ENCODE results near the gene KRT86. TPM values are rescaled to one million over a fixed set of nuclear protein-coding genes. Genes with fewer than 3 reads are reported as not detected.

The KRT86 gene
- total and polyA plus RNA-seq, 2 of the 13 experiments (the other 11 are each of a cell fraction or from before 2014, with no cell fraction given): not detected

DNA sequence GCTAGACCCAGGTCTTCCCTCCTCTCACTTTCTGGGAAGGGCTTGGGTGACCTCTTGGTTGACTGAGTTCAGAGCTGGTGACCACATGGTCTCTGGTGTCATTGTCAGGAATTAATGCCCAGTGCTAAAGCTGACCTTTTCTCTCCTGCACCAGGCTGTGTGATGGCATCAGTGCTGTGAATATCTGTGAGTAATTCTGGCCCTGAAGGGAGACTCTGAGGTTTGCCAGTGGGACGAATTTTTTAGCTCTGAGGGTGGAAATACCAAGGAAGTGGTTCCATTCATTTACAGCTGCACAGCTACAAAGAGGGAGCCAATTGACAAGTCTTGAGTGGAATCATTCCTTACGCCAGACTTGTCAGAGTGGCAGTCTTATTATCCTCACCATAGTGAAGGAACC is 6.2 kb upstream of the KRT86 start (continued):
- TF ChIP-seq RFXAP (CRISPR knock-in tag; IDR thresholded peaks at IDR 0.05; ENCODE audit: borderline replicate concordance): no peak

DNA sequence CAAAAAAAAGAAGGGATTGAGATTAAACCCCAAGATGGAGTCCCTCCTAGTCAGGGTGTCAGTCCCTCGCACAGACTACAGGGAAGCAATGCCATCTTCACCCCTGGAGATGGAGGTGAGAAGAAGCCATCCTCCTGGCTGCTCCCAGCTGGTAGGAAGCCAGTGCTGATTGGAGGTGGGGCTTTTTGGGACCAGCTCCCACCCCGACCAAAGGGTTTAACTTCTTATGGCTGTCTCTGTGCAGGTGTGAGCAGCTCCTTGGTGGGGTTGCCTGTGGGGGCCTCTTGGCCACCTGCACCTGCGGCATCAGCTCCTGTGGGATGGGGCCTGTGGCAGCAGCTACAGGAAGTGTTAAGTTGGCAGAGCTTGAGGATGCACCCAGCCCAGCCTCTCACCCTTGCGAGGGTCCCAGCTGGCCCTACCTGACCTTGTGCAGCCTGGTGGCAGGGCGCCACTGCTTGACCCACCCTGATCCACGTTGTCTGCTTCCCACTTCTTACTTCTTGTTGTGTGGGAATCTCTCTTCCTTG is 3.8 kb upstream of the KRT86 start:
- TF ChIP-seq ZFAT (CRISPR knock-in tag; conservative IDR thresholded peaks at IDR 0.05) (no peak), NBN (conservative IDR thresholded peaks at IDR 0.05) (no peak), PHB2 (IDR thresholded peaks at IDR 0.05; ENCODE audit: partially characterized antibody) (no peak), ZNF343 (CRISPR knock-in tag; IDR thresholded peaks at IDR 0.05) (no peak), HOXA9 (CRISPR knock-in tag; IDR thresholded peaks at IDR 0.05; ENCODE audit: borderline replicate concordance) (no peak), IRF2 (CRISPR knock-in tag; IDR thresholded peaks at IDR 0.05) (no peak), ZNF143 (CRISPR knock-in tag; IDR thresholded peaks at IDR 0.05) (no peak), ZNF788 (CRISPR knock-in tag; IDR thresholded peaks at IDR 0.05; ENCODE audit: borderline replicate concordance) (no peak), ZNF577 (CRISPR knock-in tag; IDR thresholded peaks at IDR 0.05; ENCODE audit: borderline replicate concordance, low read depth) (no peak), ZNF30 (CRISPR knock-in tag; IDR thresholded peaks at IDR 0.05) (no peak), KDM6A (CRISPR knock-in tag; IDR thresholded peaks at IDR 0.05; ENCODE audit: low read depth) (no peak)
- TF ChIP-seq, protein P1, sequence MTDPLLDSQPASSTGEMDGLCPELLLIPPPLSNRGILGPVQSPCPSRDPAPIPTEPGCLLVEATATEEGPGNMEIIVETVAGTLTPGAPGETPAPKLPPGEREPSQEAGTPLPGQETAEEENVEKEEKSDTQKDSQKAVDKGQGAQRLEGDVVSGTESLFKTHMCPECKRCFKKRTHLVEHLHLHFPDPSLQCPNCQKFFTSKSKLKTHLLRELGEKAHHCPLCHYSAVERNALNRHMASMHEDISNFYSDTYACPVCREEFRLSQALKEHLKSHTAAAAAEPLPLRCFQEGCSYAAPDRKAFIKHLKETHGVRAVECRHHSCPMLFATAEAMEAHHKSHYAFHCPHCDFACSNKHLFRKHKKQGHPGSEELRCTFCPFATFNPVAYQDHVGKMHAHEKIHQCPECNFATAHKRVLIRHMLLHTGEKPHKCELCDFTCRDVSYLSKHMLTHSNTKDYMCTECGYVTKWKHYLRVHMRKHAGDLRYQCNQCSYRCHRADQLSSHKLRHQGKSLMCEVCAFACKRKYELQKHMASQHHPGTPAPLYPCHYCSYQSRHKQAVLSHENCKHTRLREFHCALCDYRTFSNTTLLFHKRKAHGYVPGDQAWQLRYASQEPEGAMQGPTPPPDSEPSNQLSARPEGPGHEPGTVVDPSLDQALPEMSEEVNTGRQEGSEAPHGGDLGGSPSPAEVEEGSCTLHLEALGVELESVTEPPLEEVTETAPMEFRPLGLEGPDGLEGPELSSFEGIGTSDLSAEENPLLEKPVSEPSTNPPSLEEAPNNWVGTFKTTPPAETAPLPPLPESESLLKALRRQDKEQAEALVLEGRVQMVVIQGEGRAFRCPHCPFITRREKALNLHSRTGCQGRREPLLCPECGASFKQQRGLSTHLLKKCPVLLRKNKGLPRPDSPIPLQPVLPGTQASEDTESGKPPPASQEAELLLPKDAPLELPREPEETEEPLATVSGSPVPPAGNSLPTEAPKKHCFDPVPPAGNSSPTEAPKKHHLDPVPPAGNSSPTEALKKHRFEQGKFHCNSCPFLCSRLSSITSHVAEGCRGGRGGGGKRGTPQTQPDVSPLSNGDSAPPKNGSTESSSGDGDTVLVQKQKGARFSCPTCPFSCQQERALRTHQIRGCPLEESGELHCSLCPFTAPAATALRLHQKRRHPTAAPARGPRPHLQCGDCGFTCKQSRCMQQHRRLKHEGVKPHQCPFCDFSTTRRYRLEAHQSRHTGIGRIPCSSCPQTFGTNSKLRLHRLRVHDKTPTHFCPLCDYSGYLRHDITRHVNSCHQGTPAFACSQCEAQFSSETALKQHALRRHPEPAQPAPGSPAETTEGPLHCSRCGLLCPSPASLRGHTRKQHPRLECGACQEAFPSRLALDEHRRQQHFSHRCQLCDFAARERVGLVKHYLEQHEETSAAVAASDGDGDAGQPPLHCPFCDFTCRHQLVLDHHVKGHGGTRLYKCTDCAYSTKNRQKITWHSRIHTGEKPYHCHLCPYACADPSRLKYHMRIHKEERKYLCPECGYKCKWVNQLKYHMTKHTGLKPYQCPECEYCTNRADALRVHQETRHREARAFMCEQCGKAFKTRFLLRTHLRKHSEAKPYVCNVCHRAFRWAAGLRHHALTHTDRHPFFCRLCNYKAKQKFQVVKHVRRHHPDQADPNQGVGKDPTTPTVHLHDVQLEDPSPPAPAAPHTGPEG (CRISPR knock-in tag; IDR thresholded peaks at IDR 0.05): no peak
- H2AFZ ChIP-seq (ENCODE audit: low read length): no peak overlapping the region
- H3K9ac ChIP-seq (ENCODE audit: insufficient read depth, low read depth, low read length): no peak overlapping the region
- H3K27ac ChIP-seq (ENCODE audit: extremely low read length, insufficient read depth, low read length): no peak overlapping the region
- no peak overlapping the region for H3K4me3 ChIP-seq (replicated peaks in 1 of 3; ENCODE audit: insufficient read depth in 1 of 3, low read depth in 2 of 3, low read length in 3 of 3)
- H3K4me1 ChIP-seq (ENCODE audit: insufficient read depth, low read length): no peaks in the 10 kb centered on the region
- no peaks in the 10 kb centered on the region for H3K79me2 ChIP-seq (ENCODE audit: insufficient read depth, low read length)
- no TSS peak for BruUV-seq (replicated peaks)
- no peak overlapping the region for H3K4me2 ChIP-seq (ENCODE audit: low read depth, low read length)
- intact Hi-C loops (cut with micrococcal nuclease; ENCODE audit: unreplicated experiment): no loop called here
- 0% methylated on average over 1 of the region's 6 CpGs for WGBS (ENCODE audit: low lambda C conversion rate)
- H3K36me3 ChIP-seq (replicated peaks in 1 of 2; ENCODE audit: control insufficient read depth in 1 of 2, insufficient read depth in 2 of 2, low read length in 2 of 2): no peaks in the 10 kb centered on the region
- H3K9me3 ChIP-seq (ENCODE audit: low read length): no peaks in the 10 kb centered on the region
- ChIA-PET CTCF (ENCODE audit: low intra/inter-chr PET ratio, low total read pairs) (no interaction called here), POLR2A (no interaction called here)
- no peaks in the 10 kb centered on the region for H4K20me1 ChIP-seq (ENCODE audit: insufficient read depth, low read length)
- DNase-seq (ENCODE audit: low spot score): no peak
- peaks cover 0 to 6% of the 10 kb centered on the region in 2 experiments; a peak in 4 of 5 replicates for H3K27me3 ChIP-seq (ENCODE audit: control insufficient read depth in 1 of 2, insufficient read depth in 2 of 2, low read length in 2 of 2)
- no peak for ATAC-seq
- in situ Hi-C loops (cut with HindIII; ENCODE audit: extremely low pct_ligation_motif_present, low pct_unique_long_range_greater_than_20kb): no loop called here
- no peak for FAIRE-seq

Data from HepG2 (cell line).